HAP-1 (cell line): ENCODE data around the gene ZNF132.
"Not testable (repeated sequence)": the region's sequence is repeated elsewhere in the genome, so short reads cannot be mapped to it uniquely, and the experiment has no call there.

Experiments
- DNase-seq, 2 experiments: peaks; one replicate each; pipeline ENCODE4 v3.0.0-alpha.2; 2016 to 2020; ENCODE audit warnings: low spot score in 2 of 2
- H3K27me3 ChIP-seq: fragments of 250-450 bp; sonication (Bioruptor Pico); 2 replicates; pipeline ENCODE4 v1.5.1; 2020; ENCODE audit warnings: low read depth, mild to moderate bottlenecking, moderate library complexity
- H3K36me3 ChIP-seq: fragments of 250-450 bp; sonication (Bioruptor Pico); replicated peaks from 2 replicates; pipeline ENCODE4 v1.5.1; 2020; ENCODE audit warnings: mild to moderate bottlenecking
- H3K4me1 ChIP-seq: fragments of 250-450 bp; sonication (Bioruptor Pico); 2 replicates; pipeline ENCODE4 v1.5.1; 2020; ENCODE audit warnings: mild to moderate bottlenecking
- H3K4me3 ChIP-seq: fragments of 250-450 bp; sonication (Bioruptor Pico); 2 replicates; pipeline ENCODE4 v1.5.1; 2020; ENCODE audit warnings: mild to moderate bottlenecking, moderate library complexity
- H3K9me3 ChIP-seq: fragments of 250-450 bp; sonication (Bioruptor Pico); 2 replicates; pipeline ENCODE4 v1.5.1; 2020; ENCODE audit warnings: mild to moderate bottlenecking, moderate library complexity
- in situ Hi-C: fragments of 300-500 bp; cut with MboI; formaldehyde crosslinking; loops from 3 replicates; pipeline ENCODE4 v1.14.3; 2020; ENCODE audit warnings: low sequenced_read_pairs, inconsistent platforms, mixed read lengths

The ZNF132 gene

GRCh38 chr19:58439576-58440554, at the start of gene ZNF132:
Gene ZNF132, minus strand, starts transcription at chr19:58440153. Its CDS starts 332 bp downstream, at chr19:58439821.
- no peaks in the 10 kb centered on the region for H3K27me3 ChIP-seq
- no peaks in the 10 kb centered on the region for H3K36me3 ChIP-seq
- H3K4me3 ChIP-seq = no peak within 1 kb of the TSS
- H3K4me1 ChIP-seq = no peaks in the 10 kb centered on the region
- in situ Hi-C loops = no loop called here
- no peak for DNase-seq
- peaks cover 2% of the 10 kb centered on the region; the same call in 1 of the 2 replicates for H3K9me3 ChIP-seq

GRCh38 chr19:58484349-58484748, 44.4 kb upstream of the ZNF132 start:
- H3K27me3 ChIP-seq, H3K4me1 ChIP-seq, in situ Hi-C loops, DNase-seq, H3K9me3 ChIP-seq, H3K36me3 ChIP-seq, H3K4me3 ChIP-seq: not testable (repeated sequence)

GRCh38 chr19:58483776-58484175, 43.8 kb upstream of the ZNF132 start:
- Histone ChIP-seq H3K27me3 (no peaks in the 10 kb centered on the region), H3K4me1 (no peaks in the 10 kb centered on the region), H3K9me3 (no peaks in the 10 kb centered on the region), H3K36me3 (0 out of 2 replicates have a peak, but pooled peaks cover 5% of the 10 kb centered on the region), H3K4me3 (no peak overlapping the region)
- in situ Hi-C loops = no loop called here
- no peak for DNase-seq

- in situ Hi-C loops = no loop called here
- no peaks in the 10 kb centered on the region for H3K9me3 ChIP-seq
- H3K27me3 ChIP-seq = no peaks in the 10 kb centered on the region
- 0 out of 2 replicates have a peak, but pooled peaks cover 5% of the 10 kb centered on the region for H3K36me3 ChIP-seq
- H3K4me1 ChIP-seq = no peaks in the 10 kb centered on the region
- H3K4me3 ChIP-seq = no peak overlapping the region
- DNase-seq = no peak
Observed at GRCh38 chr19:58482372-58482771, 42.4 kb upstream of the ZNF132 start.

- in situ Hi-C loops = no loop called here
- no peak for DNase-seq
- no peaks in the 10 kb centered on the region for H3K27me3 ChIP-seq
- no peaks in the 10 kb centered on the region for H3K9me3 ChIP-seq
- no peak overlapping the region for H3K4me3 ChIP-seq
- peaks cover 6% of the 10 kb centered on the region; the same call in 1 of the 2 replicates for H3K4me1 ChIP-seq
- 0 out of 2 replicates have a peak, but pooled peaks cover 5% of the 10 kb centered on the region for H3K36me3 ChIP-seq
Observed at GRCh38 chr19:58480831-58481230, 40.9 kb upstream of the ZNF132 start.

GRCh38 chr19:58480481-58480830, 40.5 kb upstream of the ZNF132 start:
- in situ Hi-C loops = no loop called here
- Histone ChIP-seq H3K9me3 (no peaks in the 10 kb centered on the region), H3K27me3 (no peaks in the 10 kb centered on the region), H3K4me3 (no peak overlapping the region), H3K36me3 (0 out of 2 replicates have a peak, but pooled peaks cover 5% of the 10 kb centered on the region), H3K4me1 (peaks cover 6% of the 10 kb centered on the region)
- DNase-seq = no peak

- Histone ChIP-seq H3K4me1 (peaks cover 9% of the 10 kb centered on the region), H3K36me3 (0 out of 2 replicates have a peak, but pooled peaks cover 5% of the 10 kb centered on the region), H3K4me3 (no peak overlapping the region), H3K9me3 (no peaks in the 10 kb centered on the region), H3K27me3 (no peaks in the 10 kb centered on the region)
- no peak for DNase-seq
- in situ Hi-C loops = no loop called here
Observed at GRCh38 chr19:58479736-58480480, 40.0 kb upstream of the ZNF132 start.

GRCh38 chr19:58479303-58479702, 39.4 kb upstream of the ZNF132 start:
- Histone ChIP-seq H3K4me1 (peaks cover 9% of the 10 kb centered on the region), H3K4me3 (no peak overlapping the region), H3K9me3 (no peaks in the 10 kb centered on the region), H3K27me3 (no peaks in the 10 kb centered on the region), H3K36me3 (peaks cover 5% of the 10 kb centered on the region; the same call in 1 of the 2 replicates)
- DNase-seq = no peak
- in situ Hi-C loops = no loop called here

- H3K4me1 ChIP-seq = peaks cover 9% of the 10 kb centered on the region
- H3K36me3 ChIP-seq = peaks cover 8% of the 10 kb centered on the region
- in situ Hi-C loops = no loop called here
- no peaks in the 10 kb centered on the region for H3K9me3 ChIP-seq
- H3K27me3 ChIP-seq = no peaks in the 10 kb centered on the region
- no peak for DNase-seq
- no peak overlapping the region for H3K4me3 ChIP-seq
Observed at GRCh38 chr19:58477871-58478270, 37.9 kb upstream of the ZNF132 start.

- peaks cover 15% of the 10 kb centered on the region for H3K36me3 ChIP-seq
- no peak for DNase-seq
- no peak overlapping the region for H3K4me3 ChIP-seq
Observed at GRCh38 chr19:58477130-58477529, 37.2 kb upstream of the ZNF132 start.

GRCh38 chr19:58476498-58477015, 36.6 kb upstream of the ZNF132 start:
- H3K36me3 ChIP-seq = peaks cover 21% of the 10 kb centered on the region
- H3K4me3 ChIP-seq = peak overlapping the region; percentile 48
- DNase-seq = no peak
- H3K4me1 ChIP-seq = peaks cover 9% of the 10 kb centered on the region
- no peaks in the 10 kb centered on the region for H3K9me3 ChIP-seq
- in situ Hi-C loops = no loop called here
- H3K27me3 ChIP-seq = no peaks in the 10 kb centered on the region

More at GRCh38 chr19:58477130-58477529, 37.2 kb upstream of the ZNF132 start:
- no peaks in the 10 kb centered on the region for H3K9me3 ChIP-seq
- in situ Hi-C loops = no loop called here
- no peaks in the 10 kb centered on the region for H3K27me3 ChIP-seq
- peaks cover 9% of the 10 kb centered on the region for H3K4me1 ChIP-seq

GRCh38 chr19:58475714-58476497, 36.0 kb upstream of the ZNF132 start, which contains the start of gene ZNF446:
Gene ZNF446, plus strand, starts transcription at chr19:58476352. Its CDS starts 867 bp downstream, at chr19:58477219.
- in situ Hi-C loops = no loop called here
- H3K36me3 ChIP-seq = peaks cover 17% of the 10 kb centered on the region
- H3K27me3 ChIP-seq = no peaks in the 10 kb centered on the region
- H3K4me1 ChIP-seq = peaks cover 9% of the 10 kb centered on the region
- H3K4me3 ChIP-seq = peak within 1 kb of the TSS; percentile 48
- no peaks in the 10 kb centered on the region for H3K9me3 ChIP-seq
- peak; percentile 92 to 97 for DNase-seq
